CD4-positive, alpha-beta T cell (primary cell): ENCODE results near the gene SLC12A9. TPM values are rescaled to one million over a fixed set of nuclear protein-coding genes. Genes with fewer than 3 reads are reported as not detected.
A peak's percentile ranks its signal among the peaks of the same experiment; 100 is the strongest.

Source experiments
- ATAC-seq: fragments of 200-7000 bp; cut with Tn5 transposase; one replicate; pipeline ENCODE4 v1.10.0; 2022; ENCODE audit warnings: mild to moderate bottlenecking; ENCODE audit not compliant: poor library complexity
- CTCF ChIA-PET: fragments of 350-600 bp; sonication (Branson Sonifier 250); formaldehyde crosslinking; loops from one replicate; lab custom pipeline; 2021; ENCODE audit warnings: antibody characterized with exemption, inconsistent platforms; lab: Charles Lee
- POLR2A ChIA-PET: fragments of 350-600 bp; sonication (Branson Sonifier 250); formaldehyde crosslinking; loops from one replicate; lab custom pipeline; 2021; ENCODE audit warnings: antibody characterized with exemption, inconsistent platforms; lab: Charles Lee
- DNase-seq, 14 experiments: peaks; one replicate each; pipeline ENCODE4 v3.0.0-alpha.2; 2013 to 2020; ENCODE audit warnings: mixed read lengths in 2 of 14
- H3K27ac ChIP-seq, 2 donors: one replicate each; pipeline versions ENCODE4 v1.5.1 to v1.7.0; 2013; ENCODE audit warnings: low read length in 2 of 2, low read depth in 1 of 2, mild to moderate bottlenecking in 1 of 2
- H3K27me3 ChIP-seq, 2 experiments: 1 replicate in 1 of 2; 2 replicates in 1 of 2; pipeline versions ENCODE4 v1.6.1 to v1.7.0; 2013; ENCODE audit warnings: low read length in 2 of 2, control low read depth in 1 of 2, mild to moderate bottlenecking in 1 of 2, moderate library complexity in 1 of 2; ENCODE audit not compliant: insufficient read depth in 2 of 2, control insufficient read depth in 1 of 2
- H3K36me3 ChIP-seq: one replicate; pipeline ENCODE4 v1.6.1; 2013; ENCODE audit warnings: low read length, control low read depth; ENCODE audit not compliant: insufficient read depth
- H3K4me1 ChIP-seq: one replicate; pipeline ENCODE4 v1.6.1; 2013; ENCODE audit warnings: low read length, control low read depth; ENCODE audit not compliant: insufficient read depth
- H3K4me3 ChIP-seq: one replicate; pipeline ENCODE4 v1.5.1; 2013; ENCODE audit warnings: mild to moderate bottlenecking, low read length, moderate library complexity
- H3K9me3 ChIP-seq, 2 experiments: 1 replicate in 1 of 2; 2 replicates in 1 of 2; pipeline versions ENCODE4 v1.6.1 to v1.7.0; 2013; ENCODE audit warnings: low read length in 2 of 2, mild to moderate bottlenecking in 2 of 2, control low read depth in 1 of 2, moderate library complexity in 1 of 2; ENCODE audit not compliant: control insufficient read depth in 1 of 2, insufficient read depth in 1 of 2
- H3K27ac Mint-ChIP-seq: one replicate; pipeline ENCODE4 v1.8.0; 2020; ENCODE audit warnings: mixed read lengths
- H3K27me3 Mint-ChIP-seq: one replicate; pipeline ENCODE4 v1.8.0; 2021; ENCODE audit warnings: mixed read lengths
- H3K36me3 Mint-ChIP-seq: one replicate; pipeline ENCODE4 v1.8.0; 2021; ENCODE audit warnings: low read depth, mixed read lengths
- H3K4me1 Mint-ChIP-seq: one replicate; pipeline ENCODE4 v1.8.0; 2021; ENCODE audit warnings: low read depth, mixed read lengths
- H3K4me3 Mint-ChIP-seq: one replicate; pipeline ENCODE4 v1.8.0; 2020; ENCODE audit warnings: mild to moderate bottlenecking, mixed read lengths
- H3K9me3 Mint-ChIP-seq: one replicate; pipeline ENCODE4 v1.8.0; 2020; ENCODE audit warnings: mixed read lengths
- CTCF ChIP-seq: fragments of 200-600 bp; IDR thresholded peaks from one replicate; pipeline ENCODE4 v1.8.0; 2022; ENCODE audit warnings: antibody characterized with exemption, mild to moderate bottlenecking
- intact Hi-C, 2 experiments: fragments of 100-400 bp; cut with DNase I in 1 of 2; cut with micrococcal nuclease in 1 of 2; formaldehyde crosslinking; loops; one replicate each; pipeline versions ENCODE4 v1.15.1 to v1.9.0; 2023 to 2025; cut with DNase I, micrococcal nuclease
- total RNA-seq, 174 experiments: library from RNA in 2 of 174; stranded (reverse) in 2 of 174; gene quantifications; one replicate each; pipeline ENCODE4 v1.2.3 and lab custom pipeline; 2021 to 2026

The SLC12A9 gene
- total RNA-seq, 2 experiments from 2014 or later = 26.3 to 28.2 TPM

GRCh38 chr7:100886142-100886935 lies 33.8 kb downstream of the SLC12A9 start:
- ChIA-PET POLR2A (interaction anchor here (1.4 to 6.3 kb wide), 5 partner anchors 10 to 331 kb away, joined by 3 to 206 read pairs (median 7); partner anchors contain the start of genes PLOD3, SLC12A9, SRRT and TRIM56), CTCF (no interaction called here)
- H3K4me3 Mint-ChIP-seq = peak overlapping the region; percentile 60
- intact Hi-C loops = loop anchor here in 1 of 2 experiments (5.0 kb wide), 1 partner anchor 281 kb away; the partner anchor contains the start of gene VGF
- H3K4me1 Mint-ChIP-seq = peaks cover 64% of the 10 kb centered on the region
- Histone ChIP-seq H3K36me3 (peaks cover 72% of the 10 kb centered on the region), H3K9me3 (peaks cover 0 to 10% of the 10 kb centered on the region in 2 experiments), H3K4me3 (no peak overlapping the region), H3K4me1 (peaks cover 63% of the 10 kb centered on the region), H3K27ac (peak overlapping the region in 1 of 2 donors; percentile 92), H3K27me3 (peaks cover 4 to 10% of the 10 kb centered on the region in 2 experiments)
- H3K36me3 Mint-ChIP-seq = peaks cover 74% of the 10 kb centered on the region
- H3K9me3 Mint-ChIP-seq = no peaks in the 10 kb centered on the region
- DNase-seq (peak in 1 of 14 experiments; percentile 31), ATAC-seq (no peak)
- peaks cover 10% of the 10 kb centered on the region for H3K27me3 Mint-ChIP-seq
- peak overlapping the region; percentile 95 for H3K27ac Mint-ChIP-seq
- TF ChIP-seq CTCF = no peak

DNA sequence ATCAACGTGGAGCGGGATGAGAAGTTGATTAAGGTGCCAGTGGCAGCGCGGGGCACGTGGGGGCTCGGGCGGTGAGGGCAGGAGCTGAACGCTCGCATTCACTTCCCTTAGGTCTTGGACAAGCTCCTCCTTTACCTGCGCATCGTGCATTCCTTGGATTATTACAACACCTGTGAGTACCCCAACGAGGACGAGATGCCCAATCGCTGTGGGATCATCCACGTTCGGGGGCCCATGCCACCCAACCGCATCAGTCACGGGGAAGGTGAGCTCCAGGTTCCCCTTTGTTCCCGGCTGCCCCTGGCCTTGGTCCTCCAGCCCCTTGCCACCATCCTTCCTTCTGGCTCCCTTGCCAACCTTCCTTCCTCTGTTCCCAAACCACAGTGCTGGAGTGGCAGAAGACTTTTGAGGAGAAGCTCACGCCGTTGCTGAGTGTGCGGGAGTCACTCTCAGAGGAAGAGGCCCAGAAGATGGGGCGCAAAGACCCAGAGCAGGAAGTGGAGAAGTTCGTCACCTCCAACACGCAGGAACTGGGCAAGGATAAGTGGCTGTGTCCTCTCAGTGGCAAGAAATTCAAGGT lies 34.5 kb downstream of the SLC12A9 start:
- ATAC-seq (no peak), DNase-seq (peak in 3 of 14 experiments; percentile 19 to 59 (median 49))
- peaks cover 67% of the 10 kb centered on the region for H3K36me3 Mint-ChIP-seq
- ChIA-PET CTCF (no interaction called here), POLR2A (interaction anchor here (0.8 to 6.3 kb wide), 6 partner anchors 10 to 331 kb away, joined by 3 to 206 read pairs (median 6); partner anchors contain the start of genes PLOD3, SLC12A9, SRRT and TRIM56)
- peak overlapping the region; percentile 37 for H3K4me3 ChIP-seq
- peaks cover 67% of the 10 kb centered on the region for H3K4me1 Mint-ChIP-seq
- peaks cover 5 to 14% of the 10 kb centered on the region in 2 experiments for H3K27me3 ChIP-seq
- H3K36me3 ChIP-seq = peaks cover 65% of the 10 kb centered on the region
- H3K27ac Mint-ChIP-seq = peak overlapping the region; percentile 95
- peaks cover 64% of the 10 kb centered on the region for H3K4me1 ChIP-seq
- H3K9me3 Mint-ChIP-seq = no peaks in the 10 kb centered on the region
- peaks cover 17% of the 10 kb centered on the region for H3K27me3 Mint-ChIP-seq
- H3K9me3 ChIP-seq = peaks cover 0 to 10% of the 10 kb centered on the region in 2 experiments
- no peak for TF ChIP-seq CTCF
- H3K4me3 Mint-ChIP-seq = peak overlapping the region; percentile 95
- H3K27ac ChIP-seq = peak overlapping the region; percentile 80 to 92
- intact Hi-C loops = loop anchor here in 1 of 2 experiments (1.0 to 5.0 kb wide), 2 partner anchors 12 to 280 kb away; partner anchors contain the start of genes SRRT and VGF
